Measurements from ENCODE around the gene ZBTB37.
"Not testable (repeated sequence)": the region's sequence is repeated elsewhere in the genome, so short reads cannot be mapped to it uniquely, and the experiment has no call there.

ZBTB37 gene

DNA sequence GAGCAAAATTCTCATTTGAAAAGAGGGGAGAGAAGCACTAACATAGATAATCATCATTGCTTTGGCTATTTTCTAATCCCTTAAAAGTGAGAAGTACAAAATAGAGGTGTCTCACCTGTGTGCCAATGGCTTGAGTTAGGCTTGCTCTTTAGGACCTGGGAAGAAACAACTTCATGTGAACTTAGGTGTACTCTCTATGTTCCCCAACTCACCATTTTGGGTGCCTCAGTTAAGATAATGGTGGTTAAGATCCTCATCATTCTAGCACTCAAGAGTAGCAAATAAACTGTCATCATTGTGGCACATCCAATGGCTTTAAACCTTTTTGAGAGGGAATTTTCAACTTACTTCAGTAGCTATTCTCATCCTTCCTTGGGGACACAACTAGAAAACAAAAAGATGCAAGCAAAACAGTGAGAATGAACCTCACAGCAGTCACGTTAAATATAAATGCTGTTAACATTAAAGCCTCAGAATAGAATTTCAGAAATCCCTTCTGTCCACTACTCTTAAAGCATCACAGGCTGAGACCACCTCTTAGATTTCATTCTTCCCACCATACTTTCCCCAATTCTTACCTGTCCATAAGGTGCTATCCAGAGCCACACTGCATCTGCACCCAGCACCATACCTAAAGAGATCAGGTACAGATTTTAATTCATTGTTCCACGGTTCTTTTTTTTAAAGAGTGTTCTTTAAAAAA is 1.6 kb upstream of the ZBTB37 start:
- no peak for DNase-seq

DNA sequence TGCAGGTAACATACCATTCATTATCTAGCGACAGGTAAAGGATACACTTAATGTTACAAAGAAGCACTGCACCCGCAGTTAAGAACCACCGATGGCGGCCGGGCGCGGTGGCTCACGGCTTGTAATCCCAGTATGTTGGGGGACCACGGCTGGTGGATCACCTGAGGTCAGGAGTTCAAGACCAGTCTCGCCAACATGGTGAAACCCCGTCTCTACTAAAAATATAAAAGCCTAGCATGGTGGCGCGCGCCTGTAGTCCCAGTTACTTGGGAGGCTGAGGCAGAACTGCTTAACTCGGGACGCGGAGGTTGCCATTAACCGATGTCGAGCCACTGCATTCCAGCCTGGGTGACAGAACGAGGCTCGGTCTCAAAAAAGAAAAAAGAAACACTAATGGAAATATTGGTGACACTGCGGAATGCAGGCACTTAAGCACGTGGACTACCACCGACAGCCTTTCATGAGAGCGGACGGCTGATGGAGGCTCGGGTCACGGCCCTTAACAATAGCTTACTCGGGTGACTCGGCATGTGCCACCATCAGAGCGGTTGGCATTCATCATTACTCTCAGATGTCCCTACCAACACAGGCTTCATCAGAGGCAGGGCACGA is 933 bp upstream of the ZBTB37 start:
- DNase-seq: no peak

DNA sequence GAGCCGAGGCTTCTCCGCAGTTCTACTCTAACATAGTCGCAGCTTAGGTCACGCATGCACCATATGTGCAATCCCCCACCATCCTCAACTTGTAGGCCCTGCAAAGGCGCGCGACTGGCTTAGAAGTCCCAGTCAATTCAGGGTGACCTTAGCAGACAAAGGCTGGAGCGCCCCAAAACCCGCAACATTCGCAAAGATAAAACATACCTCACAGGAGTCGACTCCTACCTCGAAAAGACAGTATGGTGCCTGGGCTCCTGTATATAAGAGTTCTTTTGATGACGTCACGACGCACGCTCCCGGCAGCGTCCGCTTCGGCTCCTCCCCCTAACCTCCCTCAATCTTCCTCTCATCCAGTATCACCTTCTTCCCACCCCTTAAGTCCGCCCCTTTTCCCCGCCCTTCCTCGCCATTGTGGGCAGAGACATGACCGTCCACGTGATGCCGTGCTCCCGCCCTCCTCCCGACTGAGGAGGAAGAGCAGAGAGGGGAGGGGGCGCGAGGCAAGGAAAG is 371 bp upstream of the ZBTB37 start, which contains the start of gene GAS5:
Gene GAS5 (minus strand): TSS at position 237 of the 513 bp plus-strand sequence.
- peak; percentile 100 for DNase-seq

DNA sequence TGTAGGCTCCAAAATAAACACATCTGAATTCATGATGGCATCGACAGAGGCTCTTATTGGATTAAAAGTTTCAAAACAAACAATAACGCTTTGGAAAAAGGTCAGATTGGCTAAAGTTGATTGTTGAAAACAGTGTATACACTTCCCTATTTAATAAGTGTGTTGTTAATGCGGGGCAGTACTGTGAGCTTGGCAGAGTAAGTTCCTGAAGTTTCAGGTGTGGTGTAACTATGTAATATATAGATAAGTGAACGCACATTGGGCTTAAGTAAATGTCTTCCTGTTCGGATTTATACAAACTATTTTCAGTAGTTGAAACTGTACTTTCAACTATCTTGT is 810 bp downstream of the ZBTB37 start:
- no peak for DNase-seq

DNA sequence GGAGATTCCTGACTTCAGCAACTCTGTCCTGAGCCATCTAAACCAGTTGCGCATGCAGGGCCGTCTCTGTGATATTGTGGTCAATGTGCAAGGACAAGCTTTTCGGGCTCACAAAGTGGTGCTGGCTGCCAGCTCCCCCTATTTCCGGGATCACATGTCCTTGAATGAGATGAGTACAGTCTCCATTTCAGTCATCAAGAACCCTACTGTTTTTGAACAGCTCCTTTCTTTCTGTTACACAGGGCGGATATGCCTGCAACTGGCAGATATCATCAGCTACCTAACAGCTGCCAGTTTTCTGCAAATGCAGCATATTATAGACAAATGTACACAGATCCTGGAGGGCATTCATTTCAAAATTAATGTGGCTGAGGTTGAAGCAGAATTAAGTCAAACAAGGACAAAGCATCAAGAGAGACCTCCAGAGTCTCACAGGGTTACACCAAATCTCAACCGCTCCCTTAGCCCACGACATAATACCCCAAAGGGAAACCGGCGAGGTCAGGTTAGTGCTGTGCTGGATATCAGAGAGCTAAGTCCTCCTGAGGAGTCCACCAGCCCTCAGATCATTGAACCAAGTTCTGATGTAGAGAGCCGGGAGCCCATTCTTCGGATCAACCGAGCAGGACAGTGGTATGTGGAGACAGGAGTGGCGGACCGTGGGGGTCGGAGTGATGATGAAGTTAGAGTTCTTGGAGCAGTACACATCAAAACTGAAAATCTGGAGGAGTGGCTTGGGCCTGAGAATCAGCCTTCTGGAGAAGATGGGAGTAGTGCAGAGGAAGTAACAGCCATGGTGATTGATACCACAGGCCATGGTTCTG is 2.3 kb downstream of the ZBTB37 start:
- no peak for DNase-seq

DNA sequence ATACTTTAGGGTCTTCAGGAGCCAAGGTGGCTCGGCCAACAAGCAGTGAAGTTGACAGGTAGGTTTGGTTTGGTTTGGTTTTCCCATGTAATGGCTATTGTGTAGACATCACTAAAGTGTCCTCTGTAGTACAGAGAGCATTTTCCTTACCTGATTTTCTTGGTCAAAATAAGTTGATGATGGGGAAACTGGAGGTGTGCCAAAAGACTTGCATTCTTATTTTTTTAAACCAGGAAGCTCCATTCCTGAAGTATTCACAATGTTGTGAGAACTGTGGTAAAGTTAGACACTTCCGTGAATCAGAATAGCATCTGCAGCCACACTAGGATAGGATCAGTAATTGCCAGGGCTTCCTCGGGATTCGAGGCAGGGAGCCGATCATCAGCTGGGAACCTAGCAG is 2.9 kb downstream of the ZBTB37 start:
- DNase-seq: no peak

DNA sequence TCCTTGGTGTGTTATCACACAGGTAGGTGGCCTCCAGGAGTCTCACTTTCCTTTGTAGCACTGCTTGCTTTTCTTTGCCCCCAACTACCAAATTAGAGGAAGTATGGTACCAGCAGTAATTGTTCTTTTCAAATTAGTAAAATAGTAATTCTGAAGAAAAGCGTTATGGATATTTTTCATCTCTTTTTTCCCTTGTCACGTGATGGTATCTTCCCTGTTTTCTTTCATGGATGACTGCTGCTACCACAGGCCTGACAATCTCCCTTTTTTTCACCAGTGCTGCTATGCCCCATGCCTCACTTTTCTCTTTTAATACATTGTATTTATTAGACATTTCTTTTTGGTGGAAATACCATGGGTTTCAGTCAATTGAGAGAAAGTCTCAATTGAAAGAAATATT is 3.3 kb downstream of the ZBTB37 start:
- DNase-seq: no peak

DNA sequence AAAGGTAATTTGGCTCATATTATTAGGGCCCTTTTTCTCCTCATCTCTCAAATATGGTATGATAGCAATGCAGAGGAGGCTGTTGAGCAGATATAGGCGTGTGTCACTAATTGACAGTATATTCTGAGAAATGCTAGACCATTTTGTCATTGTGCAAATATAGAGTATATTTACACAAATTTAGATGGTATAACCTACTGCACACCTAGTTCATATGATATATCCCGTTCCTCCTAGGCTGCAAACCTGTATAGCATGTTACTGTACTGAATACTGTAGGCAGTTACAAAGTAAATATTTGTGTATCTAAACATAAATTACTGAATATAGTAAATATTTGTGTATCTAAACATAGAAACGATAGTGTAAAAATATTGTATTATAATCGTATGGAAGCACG is 8.6 kb downstream of the ZBTB37 start:
- no peak for DNase-seq

DNA sequence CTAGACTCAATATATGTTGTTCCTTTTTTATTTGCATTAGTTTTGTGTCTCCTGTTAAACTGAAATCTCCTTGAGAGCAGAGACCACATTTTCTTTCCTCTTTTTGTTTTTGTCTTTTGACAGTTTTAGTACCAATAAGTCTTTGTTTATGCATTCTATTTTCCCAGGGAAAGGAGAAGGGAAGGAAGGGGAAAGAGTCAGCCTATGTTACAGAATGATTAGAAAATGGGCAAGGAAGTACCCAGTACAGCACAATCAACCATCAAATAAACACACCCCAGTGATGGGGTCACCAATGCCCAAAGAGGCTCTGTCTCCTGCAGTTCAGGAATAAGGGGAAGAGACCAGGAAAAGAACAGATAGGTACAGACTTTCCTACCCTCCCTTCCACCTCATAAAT is 10.1 kb downstream of the ZBTB37 start:
- DNase-seq: no peak

DNA sequence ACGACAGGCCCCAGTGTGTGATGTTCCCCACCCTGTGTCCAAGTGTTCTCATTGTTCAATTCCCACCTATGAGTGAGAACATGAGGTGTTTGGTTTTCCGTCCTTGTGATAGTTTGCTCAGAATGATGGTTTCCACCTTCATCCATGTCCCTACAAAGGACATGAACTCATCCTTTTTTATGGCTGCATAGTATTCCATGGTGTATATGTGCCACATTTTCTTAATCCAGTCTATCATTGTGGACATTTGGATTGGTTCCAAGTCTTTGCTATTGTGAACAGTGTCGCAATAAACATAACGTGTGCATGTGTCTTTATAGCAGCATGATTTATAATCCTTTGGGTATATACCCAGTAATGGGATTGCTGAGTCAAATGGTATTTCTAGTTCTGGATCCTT is 12.9 kb downstream of the ZBTB37 start:
- not testable (repeated sequence) for DNase-seq

DNA sequence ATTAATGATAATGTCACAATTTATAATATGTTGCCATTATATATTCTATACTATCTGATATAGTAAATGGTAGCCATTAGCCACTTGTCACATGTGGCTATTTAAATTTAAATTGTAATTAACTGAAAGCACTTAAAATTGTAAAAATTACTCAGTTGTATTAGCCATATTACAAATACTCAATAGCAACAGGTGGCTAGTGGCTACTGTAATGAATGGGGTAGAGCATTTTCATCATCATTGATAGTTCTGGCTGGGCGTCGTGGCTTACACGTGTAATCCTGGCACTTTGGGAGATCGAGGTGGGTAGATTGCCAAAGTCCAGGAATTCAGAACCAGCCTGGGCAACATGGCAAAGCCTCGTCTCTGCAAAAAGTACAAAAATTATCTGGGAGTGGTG is 16.5 kb downstream of the ZBTB37 start:
- no peak for DNase-seq

DNA sequence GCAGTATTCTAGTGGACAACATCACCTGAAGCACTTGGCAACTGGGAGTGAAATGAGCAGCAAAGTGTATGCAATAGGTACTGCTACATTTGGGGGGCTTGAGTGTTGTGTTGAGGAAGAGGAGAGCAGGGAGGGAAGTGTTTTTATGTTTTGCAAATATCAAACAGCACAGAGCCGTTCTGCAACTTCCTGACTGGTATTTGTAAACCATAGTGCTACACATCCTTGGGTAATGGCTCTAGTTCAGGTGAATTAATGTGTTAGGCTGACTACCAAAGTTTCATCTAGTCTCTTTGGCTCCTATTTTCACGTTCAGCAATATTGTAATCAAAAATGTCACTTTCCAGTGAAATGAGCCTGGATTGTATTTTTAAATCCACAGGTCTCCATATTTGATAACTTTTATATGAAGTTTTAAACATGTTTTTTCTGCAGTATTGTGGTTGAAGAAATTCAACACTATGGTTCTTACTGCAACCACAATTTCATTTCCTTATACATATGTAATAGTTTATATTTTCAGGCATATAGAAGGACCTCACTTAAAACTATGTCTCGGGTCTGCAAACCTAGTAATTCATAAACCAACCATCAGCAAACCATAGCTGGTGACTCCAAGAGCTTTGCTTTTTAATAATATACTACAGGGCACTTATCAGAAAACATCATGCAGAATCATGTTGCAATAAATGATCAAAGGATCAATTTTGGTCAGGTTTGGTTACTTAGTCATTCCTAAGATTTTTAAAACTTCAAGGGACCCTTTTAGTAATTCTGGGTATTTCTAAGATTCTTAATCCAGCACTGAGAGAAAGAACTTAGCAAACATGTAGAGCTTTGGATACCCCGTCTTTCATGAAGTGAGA is 18.8 kb downstream of the ZBTB37 start:
- no peak for DNase-seq

DNA sequence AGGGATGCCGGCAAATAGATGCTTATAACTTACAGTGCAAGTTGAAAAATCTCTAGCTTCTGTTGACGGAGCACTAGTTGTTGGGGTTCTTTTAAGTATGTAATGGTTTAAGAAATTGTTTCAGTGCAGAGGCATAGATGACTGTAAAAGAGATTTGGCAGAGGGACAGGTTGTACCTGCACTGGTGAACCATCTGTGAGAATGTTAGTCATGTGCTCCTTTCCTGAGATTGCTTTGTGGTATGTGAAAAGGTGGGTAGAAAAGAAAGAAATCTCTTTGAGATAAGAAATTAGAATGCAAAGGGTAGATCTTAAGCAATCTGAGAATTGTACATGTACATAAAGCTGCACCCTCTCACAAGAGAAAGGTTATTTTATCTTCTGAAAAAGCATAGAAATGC is 19.4 kb downstream of the ZBTB37 start:
- no peak for DNase-seq

DNA sequence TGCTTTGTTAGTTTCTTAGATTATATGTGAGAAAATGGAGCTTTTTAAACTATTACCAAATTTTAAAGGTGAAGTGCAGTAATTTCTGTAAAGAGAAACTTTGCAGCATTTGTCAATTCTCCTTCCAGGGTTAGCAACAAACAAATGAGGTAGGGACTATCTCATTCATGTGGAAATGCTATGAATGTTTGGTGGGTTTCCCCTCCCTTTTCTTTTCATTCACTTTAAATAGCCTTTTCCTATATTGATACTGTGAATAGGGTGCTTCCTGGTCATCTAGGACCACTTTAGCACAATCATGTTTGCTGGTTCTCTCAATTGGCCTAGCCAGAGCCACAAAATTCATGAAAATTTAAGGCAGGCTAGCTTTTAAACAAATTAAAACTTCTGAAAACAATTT is 20.6 kb downstream of the ZBTB37 start:
- DNase-seq: no peak

DNA sequence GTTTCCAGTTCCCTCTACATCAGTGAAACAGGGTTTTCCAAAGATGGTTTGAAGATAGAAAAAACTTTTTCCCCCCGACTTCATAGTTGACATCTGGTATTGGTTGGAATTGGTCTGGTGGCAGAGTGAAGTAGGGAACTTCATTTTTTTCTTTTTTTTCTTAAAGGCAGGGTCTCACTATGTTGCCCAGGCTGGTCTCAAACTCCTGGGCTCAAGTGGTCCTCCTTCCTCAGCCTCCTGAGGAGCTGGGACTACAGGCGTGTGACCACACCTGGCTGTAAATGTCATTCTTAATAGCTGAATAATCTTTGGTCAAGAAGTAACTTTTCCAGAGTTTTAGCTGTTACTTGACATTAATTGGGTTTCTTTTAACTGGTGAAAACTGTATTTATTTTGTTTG is 21.7 kb downstream of the ZBTB37 start:
- no peak for DNase-seq

DNA sequence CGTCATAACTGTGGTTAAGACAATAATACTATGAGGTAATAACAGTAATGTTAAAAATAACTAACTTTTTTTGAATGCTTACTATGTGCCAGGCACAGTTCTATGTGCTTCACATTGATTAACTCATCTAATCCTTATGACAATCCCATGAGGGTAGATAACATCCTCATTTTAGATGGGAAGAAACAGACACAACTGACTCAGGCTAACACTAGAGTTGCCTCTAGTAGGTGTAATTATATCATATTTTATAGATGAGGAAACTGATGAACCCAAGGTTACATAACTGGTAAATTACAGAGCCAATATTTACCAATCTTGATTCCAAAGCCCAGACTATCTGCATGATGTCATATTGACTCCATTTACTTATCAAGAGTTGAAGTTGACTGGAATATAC is 25.4 kb downstream of the ZBTB37 start:
- DNase-seq: no peak

DNA sequence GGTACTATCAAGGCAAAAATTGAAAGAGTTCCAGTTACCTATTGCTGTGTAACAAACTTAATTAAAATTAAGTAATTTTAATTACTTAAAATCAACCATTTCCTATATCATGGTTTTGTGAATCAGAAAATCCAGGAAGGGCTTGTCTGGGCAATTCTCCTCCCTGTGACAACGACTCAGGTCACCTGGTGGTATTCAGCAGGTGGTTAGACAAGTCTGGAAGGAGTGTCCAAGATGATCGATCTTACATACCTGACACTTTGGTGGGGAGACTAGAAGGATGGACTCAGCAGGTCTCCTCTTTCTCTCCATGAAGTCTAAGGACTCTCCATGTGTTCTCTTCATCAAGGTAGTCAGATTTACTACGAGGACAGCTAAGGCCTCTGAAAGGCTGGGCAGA is 26.0 kb downstream of the ZBTB37 start:
- no peak for DNase-seq

DNA sequence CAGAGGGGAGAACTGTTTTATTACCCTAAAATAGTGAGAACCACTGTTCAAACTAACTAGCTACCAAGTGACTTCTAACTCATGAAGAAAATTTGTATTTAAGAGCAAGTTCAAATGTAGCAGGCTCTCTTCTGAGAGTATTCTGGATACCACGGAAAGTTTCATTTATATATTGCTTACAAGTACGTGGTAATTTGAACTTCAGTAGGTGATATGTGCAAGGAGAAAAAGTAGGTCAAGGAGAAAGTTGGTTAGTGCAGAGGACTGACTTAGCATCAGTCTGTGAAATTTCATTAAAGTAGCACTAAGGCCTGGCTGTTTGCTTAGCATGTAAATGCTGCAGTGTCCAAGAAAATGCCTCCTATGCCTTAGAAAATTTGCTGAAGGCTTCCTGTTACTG is 32.2 kb downstream of the ZBTB37 start:
- DNase-seq: no peak

DNA sequence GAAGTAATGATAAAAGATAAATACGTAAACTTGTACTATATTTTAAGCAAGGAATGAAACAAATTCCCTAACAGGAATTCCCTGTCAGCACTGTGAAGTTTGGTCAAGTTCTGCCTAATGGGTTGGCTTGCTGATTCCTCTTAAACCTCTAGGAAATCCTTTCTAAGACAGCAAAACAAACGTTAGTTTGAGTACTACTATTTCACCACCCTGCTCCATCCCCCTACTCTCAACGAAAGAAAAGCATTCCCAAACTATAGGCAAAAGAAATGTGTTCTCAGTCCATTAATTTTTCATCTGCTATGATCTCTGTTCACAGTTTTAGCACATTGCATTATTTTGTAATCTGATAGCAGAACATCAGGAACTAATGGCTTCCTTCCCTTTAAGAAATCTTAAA is 32.8 kb downstream of the ZBTB37 start:
- no peak for DNase-seq

DNA sequence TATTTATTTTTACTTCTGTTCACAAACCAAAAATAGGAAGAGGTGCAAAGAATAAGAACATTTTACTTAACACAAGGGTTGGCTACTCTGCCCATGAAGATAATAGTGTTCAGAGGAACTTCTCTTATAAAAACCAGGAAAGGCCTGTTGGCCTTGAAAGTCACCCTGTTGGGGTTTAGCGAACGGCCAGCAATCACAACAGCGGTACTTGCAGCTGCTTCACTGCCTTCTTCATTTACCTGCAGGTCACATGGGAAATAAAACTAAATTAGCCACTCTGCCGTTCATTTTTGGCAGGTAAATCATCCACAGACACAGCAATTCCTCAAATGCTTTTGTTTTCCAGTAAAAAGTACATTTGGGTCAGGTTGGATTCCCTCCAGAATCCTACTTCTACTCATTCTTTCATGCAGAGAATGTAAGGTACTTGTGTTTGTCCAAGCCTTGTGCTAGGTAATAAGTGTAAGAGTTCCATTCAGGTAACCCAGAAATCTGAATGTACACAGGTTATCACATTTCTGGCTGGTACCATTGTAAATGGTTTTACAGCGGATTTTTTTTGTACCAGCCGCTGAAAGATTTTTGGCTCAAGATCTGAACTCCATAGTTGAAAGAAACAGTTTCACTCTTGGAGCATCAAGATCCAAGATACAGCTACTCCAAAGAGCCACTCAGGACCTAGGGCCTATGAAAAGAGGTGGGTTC is 35.8 kb downstream of the ZBTB37 start:
- DNase-seq: no peak

DNA sequence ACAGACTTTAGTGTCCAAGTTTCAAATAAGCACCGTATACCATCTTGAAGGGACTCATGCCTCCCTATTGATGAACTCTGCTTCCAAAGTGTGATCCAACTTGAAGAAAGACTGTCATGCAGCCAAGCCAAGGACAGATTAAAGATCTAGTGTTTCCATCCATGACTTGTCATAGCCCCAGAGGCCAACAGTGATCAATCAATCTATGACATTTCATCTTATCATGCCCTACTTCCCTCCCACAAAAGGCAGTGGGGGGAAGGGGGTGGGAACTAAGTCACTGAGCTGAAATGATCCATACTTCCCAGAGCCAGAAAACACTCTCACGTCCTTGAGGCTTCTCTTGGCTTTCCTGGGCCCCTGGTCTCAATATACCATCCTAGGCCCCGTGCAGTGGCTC is 44.9 kb downstream of the ZBTB37 start:
- no peak for DNase-seq

DNA sequence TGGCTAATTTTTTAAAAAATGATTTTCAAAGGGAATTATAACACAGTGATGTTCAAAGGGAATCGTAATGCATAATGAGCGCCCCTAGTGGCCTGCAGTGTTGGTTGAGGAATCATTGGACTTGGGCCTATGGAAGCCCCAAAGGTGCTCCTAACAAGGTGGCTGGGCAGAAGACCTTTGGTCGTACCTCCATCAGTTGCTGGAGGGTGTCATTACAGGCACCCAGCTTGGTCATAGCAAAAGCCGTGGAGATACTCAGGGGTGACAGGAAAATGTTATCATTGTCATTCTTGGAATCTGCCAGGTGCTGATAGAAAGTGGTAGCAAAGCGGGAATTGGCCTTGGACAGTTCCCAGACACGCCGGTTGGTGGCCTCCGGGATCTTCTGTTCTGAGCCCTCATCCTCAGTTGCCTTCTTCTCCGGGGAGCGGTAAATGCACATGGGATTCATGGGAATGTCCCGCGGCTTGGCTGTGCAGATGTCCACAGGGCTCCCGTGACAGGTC is 46.2 kb downstream of the ZBTB37 start:
- DNase-seq: no peak
